Measurements from ENCODE around the gene GALNT7. TPM values are rescaled to one million over a fixed set of nuclear protein-coding genes. Genes with fewer than 3 reads are reported as not detected.

GALNT7 gene
- total RNA-seq, 1 experiment from 2014 or later: 21.9 TPM

DNA sequence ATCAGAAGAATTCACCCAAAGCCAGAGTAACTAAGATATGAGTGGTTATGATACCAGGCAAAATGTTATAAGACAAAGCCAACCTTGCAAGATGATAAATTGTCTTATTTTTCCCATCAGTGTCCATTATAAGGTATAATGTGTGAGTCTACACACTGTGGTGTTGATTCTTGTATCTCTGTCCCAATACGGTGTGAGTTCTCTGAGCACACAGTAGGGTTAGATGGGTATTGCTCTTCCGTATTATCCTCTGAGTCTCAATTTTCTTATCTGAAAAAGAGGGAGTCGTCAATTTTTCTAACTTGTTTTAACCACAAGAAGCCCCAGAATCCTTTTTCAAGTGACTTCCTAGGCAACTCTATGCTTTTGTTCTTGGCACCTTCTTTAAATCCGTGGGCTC lies 95.6 kb downstream of the GALNT7 start:
- no peak for DNase-seq (ENCODE audit: low read depth)

DNA sequence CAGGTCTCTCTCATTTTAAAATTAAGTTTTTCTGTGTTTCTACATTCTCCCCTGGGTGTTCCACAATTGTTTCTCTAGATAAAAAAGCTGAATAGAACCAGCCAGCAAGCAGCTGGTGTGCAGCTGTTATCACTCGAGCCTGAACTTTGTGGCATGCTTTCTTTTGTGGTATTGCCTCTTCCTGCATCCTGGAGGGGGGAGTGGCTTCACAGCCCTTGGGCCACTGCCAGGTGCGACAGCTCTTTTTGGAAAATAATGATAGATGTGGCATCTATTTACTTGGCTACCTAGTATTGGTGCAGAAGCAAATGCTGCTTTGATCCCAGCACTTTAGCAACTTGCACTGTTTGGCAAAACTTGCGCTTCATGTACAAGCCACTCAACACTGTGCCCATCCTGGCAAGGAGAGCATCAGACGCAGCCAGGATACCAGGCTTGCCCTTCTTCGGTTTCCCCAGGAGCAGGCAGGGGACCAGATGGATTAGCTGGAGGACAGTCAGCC lies 96.1 kb downstream of the GALNT7 start:
- DNase-seq (ENCODE audit: low read depth): peak; percentile 53

DNA sequence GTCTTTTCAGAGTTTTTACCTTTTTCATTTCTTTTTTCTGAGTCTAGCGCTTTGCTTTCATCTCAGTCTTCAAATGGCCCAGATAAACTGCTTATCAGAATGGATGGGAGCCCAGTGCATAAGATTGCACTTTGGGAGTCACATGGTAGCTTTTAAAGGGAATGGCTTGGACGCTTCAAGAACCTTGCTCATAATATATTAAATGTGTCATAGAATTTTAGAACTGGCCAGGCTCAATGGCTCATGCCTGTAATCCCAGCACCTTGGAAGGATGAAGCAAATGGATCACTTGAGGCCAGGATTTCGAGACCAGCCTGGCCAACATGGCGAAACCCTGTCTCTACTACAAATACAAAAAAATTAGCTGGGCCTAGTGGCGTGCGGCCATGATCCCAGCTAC lies 97.1 kb downstream of the GALNT7 start:
- no peak for DNase-seq (ENCODE audit: low read depth)

DNA sequence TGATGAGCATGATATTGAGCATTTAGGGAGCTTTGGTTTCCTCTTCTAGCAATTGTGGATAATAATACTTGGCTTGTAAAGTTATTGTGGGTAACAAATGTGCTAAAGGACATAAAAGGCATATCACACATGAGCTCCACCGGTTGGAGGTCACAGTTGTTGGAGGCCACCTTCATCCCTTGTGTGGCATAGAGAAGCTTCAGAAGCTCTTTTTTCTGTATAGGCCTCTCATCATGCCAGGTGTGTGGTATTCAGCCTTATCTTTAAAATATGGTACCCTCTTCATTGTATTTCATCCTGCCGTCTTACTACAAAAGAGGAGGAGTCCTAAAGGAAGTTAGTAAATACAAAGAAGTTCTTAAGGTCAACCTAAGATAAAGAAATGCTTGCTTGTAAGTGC lies 99.1 kb downstream of the GALNT7 start:
- no peak for DNase-seq (ENCODE audit: low read depth)

DNA sequence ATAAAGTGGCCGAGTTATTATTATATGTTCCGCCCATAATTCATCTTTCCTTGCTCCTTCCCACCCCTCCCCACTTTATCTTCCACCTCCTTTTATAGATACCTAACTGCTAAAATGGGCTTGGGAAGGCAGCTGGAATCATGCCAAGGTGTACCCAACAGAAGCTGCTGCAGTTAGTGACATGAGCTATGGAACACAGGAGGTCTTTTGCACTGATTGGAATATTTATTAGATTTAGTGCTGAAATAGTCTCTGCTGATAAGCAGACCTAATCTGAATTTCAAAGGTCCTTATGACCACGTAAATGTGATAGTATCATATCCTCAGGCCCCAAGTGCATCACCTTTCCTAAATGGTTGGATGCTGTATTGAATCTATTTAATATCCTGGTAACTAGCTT lies 100.7 kb downstream of the GALNT7 start:
- no peak for DNase-seq (ENCODE audit: low read depth)

DNA sequence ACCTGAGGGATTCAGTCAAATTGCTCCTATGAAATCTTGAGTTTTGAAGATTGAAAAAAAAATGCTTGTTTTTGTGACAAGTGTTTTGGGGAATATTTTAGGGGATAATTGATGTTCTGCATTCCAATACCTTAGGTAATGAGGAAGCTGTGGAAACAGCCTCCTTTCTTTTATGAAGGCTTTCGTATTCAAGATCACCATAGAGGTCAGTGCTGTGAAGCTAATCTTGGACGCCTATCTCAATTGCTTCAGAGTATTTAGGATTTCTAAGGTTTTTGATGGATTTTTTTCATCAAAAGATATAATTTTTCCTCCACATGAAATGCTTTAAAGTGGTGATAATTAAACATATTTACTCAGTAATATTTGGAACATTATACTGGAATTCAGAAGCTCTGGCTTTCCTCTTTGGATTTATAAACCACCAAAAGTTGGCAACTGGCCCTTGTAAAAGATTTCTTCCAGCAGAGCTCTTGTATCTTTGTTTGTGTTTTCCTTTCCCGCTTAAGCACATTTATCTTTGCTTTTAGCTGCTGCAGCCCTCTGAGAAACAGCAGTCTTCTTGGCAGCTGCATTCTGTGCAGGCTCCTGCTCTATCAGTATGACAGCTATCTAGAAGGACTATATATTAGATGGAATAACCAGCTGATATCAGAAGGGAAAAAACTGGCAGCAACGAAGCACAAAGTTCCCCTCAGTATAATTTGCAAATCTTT lies 101.9 kb downstream of the GALNT7 start:
- DNase-seq (ENCODE audit: low read depth): no peak

DNA sequence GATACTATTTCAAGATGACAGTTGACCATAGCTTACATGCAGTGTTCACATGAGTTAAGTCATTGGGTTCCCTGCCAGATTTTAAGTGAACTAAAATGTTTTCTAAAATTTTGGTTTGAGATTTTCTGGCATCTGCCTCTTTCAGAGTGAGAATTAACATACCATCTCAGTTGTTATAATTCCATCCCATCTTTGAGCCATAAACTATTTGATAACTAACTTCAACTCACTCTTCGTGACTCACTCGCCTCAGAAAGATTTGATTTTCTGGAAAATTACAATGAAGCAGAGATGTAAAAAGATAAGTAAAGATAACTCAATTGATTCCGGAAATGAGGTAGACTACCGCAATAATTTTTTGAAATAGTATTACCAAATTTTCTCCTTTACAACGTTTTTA lies 103.7 kb downstream of the GALNT7 start:
- no peak for DNase-seq (ENCODE audit: low read depth)

DNA sequence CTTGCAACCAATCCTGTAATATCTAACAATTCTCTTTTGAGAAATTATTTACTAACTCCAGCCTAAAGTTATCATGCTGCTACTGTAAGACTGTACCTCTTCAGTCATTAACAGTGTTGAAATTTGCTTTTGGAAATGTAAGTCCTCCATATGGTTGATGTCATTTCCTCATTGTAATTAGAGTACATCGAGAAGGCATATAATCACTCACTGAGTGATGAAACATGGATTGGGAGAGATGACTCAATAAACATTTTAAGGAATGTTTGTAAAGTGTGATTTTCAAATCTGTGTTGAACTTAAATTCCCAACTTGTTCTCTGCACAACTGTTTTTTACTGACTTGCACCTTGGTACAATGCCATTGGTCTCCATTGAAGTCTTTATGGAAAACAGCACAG lies 104.4 kb downstream of the GALNT7 start:
- peak; percentile 3 for DNase-seq (ENCODE audit: low read depth)

DNA sequence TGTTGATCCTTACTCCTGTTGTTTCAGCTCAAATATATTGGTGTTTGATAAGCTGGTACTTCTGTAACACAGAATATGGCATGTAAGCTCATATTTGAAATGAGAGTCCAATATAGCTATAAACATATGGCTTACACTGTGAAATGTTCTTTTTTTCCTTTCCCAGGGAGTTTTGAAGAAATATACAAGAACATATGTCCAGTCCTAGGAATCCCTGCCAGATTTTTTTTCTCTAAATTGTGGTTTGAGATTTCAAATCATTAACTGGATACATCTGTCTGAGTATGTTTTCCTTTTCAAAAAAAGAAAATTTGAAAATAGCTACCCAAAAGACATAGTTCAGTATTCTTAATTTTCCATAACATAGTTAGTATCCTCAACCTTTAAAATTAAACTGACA lies 105.3 kb downstream of the GALNT7 start:
- no peak for DNase-seq (ENCODE audit: low read depth)

DNA sequence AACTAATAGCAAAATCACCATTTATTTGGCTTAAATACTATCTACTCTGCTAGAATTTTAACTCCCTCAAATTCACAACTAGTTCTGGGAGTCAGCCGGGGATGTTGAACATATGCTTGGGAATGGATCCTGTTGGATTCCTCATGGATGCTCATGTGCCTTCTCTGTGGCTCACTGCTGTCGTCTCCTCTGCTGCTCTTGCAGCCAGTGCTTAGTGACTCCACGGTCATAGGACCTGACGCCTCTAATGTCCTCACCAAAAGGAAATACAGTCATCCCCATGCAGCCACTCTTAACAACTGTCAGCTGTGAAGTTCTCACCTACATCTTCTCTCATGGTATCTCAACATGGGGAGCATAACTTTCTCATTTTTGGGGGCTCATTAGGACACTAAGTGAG lies 106.1 kb downstream of the GALNT7 start:
- DNase-seq (ENCODE audit: low read depth): no peak

DNA sequence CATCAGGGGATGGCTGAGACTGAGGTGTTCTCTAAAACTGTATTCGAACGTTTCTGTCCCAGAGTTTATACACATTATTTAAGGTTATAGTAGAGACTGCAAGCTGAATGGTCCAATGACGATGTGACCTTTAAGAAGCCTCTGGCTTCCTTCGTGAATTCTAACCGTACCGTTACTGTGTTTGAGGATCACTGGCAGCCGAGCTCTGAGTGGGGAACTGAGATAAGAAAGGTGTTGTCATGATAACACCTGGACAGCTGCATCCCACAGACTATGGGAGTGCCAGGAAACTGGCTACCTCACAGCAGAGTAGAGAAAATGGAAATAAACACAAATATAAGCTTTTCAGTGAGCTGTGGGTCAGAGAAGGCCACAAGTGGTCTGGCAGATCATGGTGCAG lies 106.5 kb downstream of the GALNT7 start:
- no peak for DNase-seq (ENCODE audit: low read depth)

DNA sequence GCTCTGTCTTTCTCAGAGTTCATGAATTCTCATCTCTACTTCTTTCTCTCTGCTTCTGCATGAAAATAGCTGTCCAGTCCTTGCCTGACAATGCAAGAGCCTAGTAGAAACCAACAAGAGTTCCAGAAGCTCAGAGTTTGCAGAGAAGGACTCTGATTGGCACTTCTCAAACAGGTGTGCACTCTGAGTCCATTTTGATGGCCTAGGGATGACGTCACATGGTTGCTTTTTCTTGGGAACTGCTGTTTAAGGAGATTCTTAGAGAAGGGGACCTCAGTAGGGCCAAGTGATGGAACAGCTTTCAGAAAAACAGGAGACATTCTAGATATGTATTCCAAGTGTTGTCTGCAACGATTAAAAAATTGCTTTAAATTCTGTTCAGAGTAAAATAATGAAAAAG lies 108.7 kb downstream of the GALNT7 start:
- DNase-seq (ENCODE audit: low read depth): no peak

DNA sequence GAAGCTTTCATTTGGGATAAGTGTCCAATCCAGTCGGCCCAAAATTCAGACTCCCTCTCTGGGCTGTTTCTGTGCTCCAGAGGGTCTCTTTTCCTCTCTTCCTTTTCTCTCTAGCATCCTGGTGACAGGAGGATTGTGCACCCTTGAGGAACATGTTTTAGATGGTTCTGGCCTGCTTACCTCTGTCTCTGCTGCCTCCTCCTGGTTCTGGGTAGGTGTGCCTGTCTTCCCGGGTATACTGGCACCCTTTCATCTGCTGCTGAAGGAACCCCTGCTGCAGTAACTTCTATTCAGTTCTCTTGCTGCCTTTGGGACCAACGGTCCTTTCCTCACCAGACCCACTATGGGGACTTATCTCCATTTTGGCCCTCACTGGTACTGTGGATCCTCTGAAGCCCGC lies 112.4 kb downstream of the GALNT7 start:
- DNase-seq (ENCODE audit: low read depth): no peak

DNA sequence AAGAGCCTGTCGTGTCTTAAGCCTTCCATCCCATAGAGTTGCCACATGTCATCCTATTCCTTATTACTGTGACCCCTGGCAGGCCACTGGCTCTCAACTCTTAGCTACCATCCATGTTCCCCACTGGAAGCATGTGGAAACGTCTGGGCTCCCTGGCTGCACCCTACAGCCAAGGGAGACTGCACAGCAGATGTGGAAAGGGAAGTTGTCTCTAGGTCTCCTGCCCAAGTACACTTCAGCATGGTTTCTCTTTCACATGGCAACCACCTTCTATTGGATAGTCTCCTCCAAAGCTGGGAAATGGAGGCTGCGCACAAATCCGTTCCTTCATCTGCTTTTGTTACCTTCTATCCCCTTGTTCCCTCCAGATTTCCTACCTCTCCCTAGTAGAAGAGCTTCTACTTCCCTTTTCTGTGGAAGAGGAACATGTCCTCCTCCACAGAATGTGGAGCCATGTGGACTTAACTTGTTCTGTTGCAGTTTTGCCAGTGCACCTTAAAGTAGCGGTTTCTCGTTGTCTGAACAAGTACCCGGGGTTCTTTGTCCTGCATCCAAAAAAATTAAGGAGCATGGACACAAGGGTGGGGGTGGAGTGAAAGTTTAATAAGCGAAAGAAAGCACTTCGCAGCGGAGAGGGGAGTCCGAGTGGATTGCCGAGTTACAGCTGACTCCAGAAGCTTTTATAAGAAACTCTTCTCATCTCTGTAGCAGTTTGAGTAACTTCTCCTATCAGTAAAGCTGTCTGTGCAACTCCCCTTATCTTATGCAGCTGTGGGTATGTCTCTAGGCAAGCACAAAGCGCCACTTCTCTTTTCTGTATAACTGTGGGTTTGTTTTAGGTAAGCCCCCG lies 113.0 kb downstream of the GALNT7 start:
- DNase-seq (ENCODE audit: low read depth): no peak

DNA sequence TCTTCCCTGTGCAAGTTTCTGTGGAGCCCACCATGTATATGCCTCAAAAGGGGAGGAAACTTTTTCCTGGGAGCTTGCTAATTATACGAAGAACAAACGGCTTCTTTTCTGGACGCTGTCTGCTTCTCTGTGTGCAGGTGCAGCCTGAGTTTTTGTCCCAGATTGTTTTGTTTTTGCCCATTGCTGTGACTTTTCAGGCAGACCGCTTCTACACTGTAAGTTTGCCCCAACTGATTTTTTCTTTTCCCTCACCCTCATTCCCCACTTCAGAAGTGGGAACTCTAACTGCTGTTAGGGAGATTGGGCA lies 113.6 kb downstream of the GALNT7 start:
- DNase-seq (ENCODE audit: low read depth): no peak

DNA sequence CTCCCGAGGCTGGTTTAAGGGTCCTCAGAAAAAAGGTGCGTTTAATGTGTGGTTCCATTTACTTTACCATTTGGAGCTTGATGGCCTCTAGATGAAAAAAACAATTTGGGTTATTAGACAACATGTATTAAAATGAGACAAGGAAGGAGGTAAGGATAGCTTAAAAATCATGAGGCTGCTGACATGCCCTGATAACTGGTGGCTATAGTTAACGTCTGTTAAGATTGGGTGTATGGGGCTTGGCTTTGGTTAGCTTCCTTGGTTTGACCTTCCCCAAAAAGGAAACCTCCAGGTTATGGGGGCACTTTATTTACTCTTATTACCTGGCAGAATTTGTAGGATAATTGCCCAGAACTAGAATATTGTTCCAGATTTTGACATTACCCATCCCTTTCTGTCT lies 114.0 kb downstream of the GALNT7 start:
- no peak for DNase-seq (ENCODE audit: low read depth)

DNA sequence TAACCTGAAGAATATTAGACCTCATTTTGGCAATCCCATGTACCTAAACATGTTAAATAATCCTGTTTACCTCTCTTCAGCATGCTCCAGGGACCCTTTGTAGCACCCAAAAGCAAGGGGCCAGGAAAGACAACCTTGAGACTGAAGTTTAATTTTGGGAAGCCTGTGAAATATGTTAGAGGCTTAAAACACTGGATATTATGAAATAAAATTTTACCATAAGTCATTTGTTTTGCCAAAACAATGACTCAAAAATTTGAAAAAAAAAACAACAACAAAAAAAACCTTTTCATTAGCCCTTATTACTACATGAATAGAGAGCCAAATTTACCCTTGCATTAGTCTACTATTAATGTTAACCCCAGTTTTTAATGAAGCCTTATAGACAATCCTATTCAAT lies 115.9 kb downstream of the GALNT7 start:
- DNase-seq (ENCODE audit: low read depth): no peak

DNA sequence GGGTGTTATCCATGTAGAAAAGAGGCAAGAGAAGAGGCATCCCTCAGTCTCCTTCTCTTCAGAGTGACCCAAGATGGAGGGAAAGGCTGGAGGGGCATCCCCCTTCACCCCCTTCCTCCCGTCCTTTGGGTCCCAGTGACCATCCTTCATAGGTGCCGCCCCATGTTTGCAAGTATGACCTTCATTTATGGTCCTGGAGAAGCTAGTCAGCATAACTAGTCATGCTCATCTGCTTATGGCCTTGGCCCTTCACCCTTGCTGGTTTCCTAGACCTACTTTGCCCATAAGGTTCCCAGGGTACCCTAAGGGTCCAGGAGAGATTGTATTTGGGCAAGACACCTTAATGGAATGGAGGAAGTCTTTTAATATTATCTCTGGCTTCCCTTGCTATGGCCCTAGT lies 118.9 kb downstream of the GALNT7 start:
- no peak for DNase-seq (ENCODE audit: low read depth)

DNA sequence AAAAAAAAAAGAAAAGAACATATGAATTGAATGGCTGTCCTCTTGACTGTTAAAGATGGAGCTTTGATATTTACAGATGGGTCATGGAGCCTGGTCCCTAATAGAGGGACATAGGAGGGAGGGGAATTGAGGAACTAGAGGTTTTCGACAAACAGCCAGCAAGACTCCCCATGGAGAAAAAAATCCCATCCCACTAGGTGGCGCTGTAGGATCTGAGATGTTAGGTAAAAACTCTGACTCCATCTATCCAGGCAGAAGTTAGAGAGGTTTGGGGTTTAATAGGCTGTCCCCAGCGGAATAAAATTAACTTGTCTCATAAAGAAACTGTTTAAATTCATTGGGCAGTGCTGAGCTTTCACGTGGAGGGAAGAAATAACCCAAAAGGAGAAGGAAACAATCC lies 119.7 kb downstream of the GALNT7 start:
- peak; percentile 20 for DNase-seq (ENCODE audit: low read depth)

DNA sequence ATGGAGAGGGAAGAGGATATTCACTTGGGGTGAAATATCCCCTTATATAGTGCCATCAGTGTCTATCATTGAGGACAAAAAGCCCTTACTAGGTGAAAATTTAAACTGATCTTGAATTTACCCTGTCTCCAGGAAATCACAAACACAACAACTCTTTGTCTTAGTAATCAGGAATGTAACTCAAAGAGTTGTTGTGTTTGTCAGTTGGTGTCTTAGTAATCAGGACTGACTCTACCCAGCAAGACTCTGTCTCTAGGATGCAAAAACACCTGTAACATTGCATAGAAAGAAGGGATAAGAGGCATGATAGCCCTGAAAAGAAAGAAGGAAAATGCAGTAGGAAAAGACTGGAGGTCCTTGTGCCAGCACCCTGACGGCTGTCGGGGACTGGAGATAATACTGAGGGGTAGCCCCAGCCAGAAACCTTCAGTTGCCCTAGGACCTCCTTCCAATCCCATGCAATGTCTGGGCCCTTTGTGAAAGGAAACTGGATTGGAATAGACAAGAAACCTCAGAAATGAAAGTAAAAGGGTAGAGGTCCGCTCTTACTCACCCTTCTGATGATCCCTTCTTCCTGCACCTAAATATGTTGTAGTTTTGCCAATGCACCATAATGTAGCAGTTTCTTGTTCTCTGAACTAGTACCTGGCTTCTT lies 120.2 kb downstream of the GALNT7 start:
- no peak for DNase-seq (ENCODE audit: low read depth)

DNA sequence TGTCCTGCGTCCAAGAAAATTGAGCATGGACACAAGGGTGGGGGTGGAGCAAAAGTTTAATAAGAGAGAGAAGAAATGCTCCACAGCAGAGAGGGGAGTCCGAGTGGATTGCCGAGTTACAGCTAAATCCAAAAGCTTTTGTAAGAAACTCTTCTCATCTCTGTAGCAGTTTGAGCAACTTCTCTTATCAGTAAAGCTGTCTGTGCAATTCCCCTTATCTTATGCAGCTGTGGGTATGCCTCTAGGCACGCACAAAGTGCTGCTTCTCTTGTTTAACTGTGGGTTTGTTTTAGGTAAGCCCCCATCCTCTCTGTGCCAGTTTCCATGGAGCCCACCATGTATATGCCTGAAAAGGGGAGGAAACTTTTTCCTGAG lies 120.7 kb downstream of the GALNT7 start:
- DNase-seq (ENCODE audit: low read depth): no peak

DNA sequence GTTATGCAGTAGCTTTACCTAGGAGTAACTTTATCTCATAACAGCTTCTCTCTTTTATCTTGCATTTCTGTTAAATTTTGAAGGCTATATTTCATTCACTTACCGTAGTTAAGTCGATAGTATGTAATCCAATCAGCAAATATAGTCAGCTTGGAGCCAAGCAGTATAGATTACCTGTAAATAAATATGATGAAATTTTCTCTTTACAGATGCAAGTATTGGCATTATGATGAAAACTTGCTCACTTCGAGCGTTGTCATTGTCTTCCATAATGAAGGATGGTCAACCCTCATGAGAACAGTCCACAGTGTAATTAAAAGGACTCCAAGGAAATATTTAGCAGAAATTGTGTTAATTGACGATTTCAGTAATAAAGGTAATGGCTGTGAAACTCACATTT lies 123.3 kb downstream of the GALNT7 start:
- DNase-seq (ENCODE audit: low read depth): no peak

DNA sequence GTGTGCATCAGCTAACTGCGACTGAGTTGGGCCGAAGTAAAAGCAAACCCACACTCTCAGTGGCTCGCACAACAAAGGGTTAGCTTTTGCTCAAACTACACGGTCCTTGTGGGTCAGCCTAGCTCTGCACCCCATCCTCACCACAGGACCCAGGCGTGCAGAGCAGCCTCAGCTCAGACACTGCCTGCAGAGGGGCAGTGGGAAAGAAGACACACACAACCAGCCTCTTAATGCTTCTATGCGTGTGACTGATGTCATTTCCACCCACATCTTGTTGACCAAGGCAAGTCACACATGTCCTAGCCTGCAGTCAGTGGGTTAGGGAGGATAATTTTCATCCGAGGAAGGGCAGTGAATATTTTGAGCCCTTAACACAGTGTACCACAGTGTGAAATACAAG lies 125.1 kb downstream of the GALNT7 start:
- DNase-seq (ENCODE audit: low read depth): no peak
